ENCODE data around the gene TLE3.
A peak's percentile ranks its signal among the peaks of the same experiment; 100 is the strongest.

The TLE3 gene

GRCh38 chr15:70126362-70126761 is 28.6 kb upstream of the TLE3 start:
- no peak overlapping the region for H3K4me3 ChIP-seq (ENCODE audit: control insufficient read depth, low read depth, low read length)
- TF ChIP-seq CTCF (conservative IDR thresholded peaks at IDR 0.05; ENCODE audit: control insufficient read depth, insufficient read depth, low read depth, low read length) = no peak
- no peak for DNase-seq (ENCODE audit: low read depth)

- no peak for DNase-seq (ENCODE audit: low read depth)
- no peak for TF ChIP-seq CTCF (conservative IDR thresholded peaks at IDR 0.05; ENCODE audit: control insufficient read depth, insufficient read depth, low read depth, low read length)
- H3K4me3 ChIP-seq (ENCODE audit: control insufficient read depth, low read depth, low read length) = no peak overlapping the region
These were observed 27.9 kb upstream of the TLE3 start for GRCh38 chr15:70125605-70126004.

GRCh38 chr15:70121624-70122302 is 24.0 kb upstream of the TLE3 start:
- TF ChIP-seq CTCF (conservative IDR thresholded peaks at IDR 0.05; ENCODE audit: control insufficient read depth, insufficient read depth, low read depth, low read length) = peak; percentile 15
- peak; percentile 95 for DNase-seq (ENCODE audit: low read depth)
- no peak overlapping the region for H3K4me3 ChIP-seq (ENCODE audit: control insufficient read depth, low read depth, low read length)

GRCh38 chr15:70120958-70121623 is 23.4 kb upstream of the TLE3 start:
- DNase-seq (ENCODE audit: low read depth) = peak; percentile 14

GRCh38 chr15:70119911-70120508 is 22.3 kb upstream of the TLE3 start:
- no peak for TF ChIP-seq CTCF (conservative IDR thresholded peaks at IDR 0.05; ENCODE audit: control insufficient read depth, insufficient read depth, low read depth, low read length)
- DNase-seq (ENCODE audit: low read depth) = no peak
- H3K4me3 ChIP-seq (ENCODE audit: control insufficient read depth, low read depth, low read length) = no peak overlapping the region

More at GRCh38 chr15:70120958-70121623, 23.4 kb upstream of the TLE3 start:
- TF ChIP-seq CTCF (conservative IDR thresholded peaks at IDR 0.05; ENCODE audit: control insufficient read depth, insufficient read depth, low read depth, low read length) = no peak
- no peak overlapping the region for H3K4me3 ChIP-seq (ENCODE audit: control insufficient read depth, low read depth, low read length)

GRCh38 chr15:70118599-70118998 is 20.9 kb upstream of the TLE3 start:
- TF ChIP-seq CTCF (conservative IDR thresholded peaks at IDR 0.05; ENCODE audit: control insufficient read depth, insufficient read depth, low read depth, low read length) = no peak
- no peak overlapping the region for H3K4me3 ChIP-seq (ENCODE audit: control insufficient read depth, low read depth, low read length)
- DNase-seq (ENCODE audit: low read depth) = no peak

Data from fibroblast of mammary gland (primary cell).